ENCODE data around the gene FAM229A. TPM values are rescaled to one million over a fixed set of nuclear protein-coding genes. Genes with fewer than 3 reads are reported as not detected.

FAM229A gene
- total RNA-seq, 1 experiment from 2014 or later = 5.6 TPM

DNA sequence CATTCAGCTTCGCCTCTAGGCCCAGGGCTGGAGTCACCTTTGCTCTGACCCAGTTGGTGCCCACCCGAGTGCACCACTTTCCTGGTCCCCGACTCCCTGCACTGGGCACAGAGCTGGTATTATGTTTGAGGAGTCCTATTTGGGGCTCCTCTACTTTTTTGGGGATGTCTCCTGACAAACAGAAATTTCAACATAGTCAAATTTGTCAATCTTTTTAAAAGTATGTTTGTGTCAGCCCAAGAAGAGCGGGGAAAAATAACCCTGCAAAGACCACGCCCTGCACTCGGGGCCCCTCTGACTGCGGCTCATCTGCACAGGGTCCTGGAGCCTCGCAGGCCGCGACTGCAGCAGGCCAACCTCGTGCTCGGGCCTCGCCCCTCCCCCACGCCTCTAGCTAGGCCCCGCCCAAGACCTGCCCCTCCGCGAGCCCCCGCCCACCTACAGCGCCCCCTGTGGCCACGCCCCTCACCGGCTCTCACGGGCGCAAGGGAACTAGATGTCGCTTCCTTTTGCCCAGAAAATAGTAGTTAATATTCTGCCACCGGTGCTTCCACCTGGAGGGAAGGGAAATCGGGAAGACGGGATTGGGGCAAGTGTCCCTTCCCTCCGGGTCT, 11.4 kb downstream of the FAM229A start:
- Histone ChIP-seq H3K4ac (ENCODE audit: low read depth, low read length) (no peak overlapping the region), H3K4me1 (ENCODE audit: insufficient read depth, low read length) (no peaks in the 10 kb centered on the region), H3K79me2 (ENCODE audit: insufficient read depth, low read length) (no peaks in the 10 kb centered on the region), H2BK20ac (ENCODE audit: low read depth, low read length, poor library complexity, severe bottlenecking) (no peak overlapping the region), H3K14ac (ENCODE audit: insufficient read depth, low read length) (peak overlapping the region; percentile 83), H3K27me3 (ENCODE audit: insufficient read depth, low read length) (peaks cover 3% of the 10 kb centered on the region; the same call in 1 of the 2 replicates), H2BK15ac (ENCODE audit: low read depth, low read length) (no peak overlapping the region), H3K18ac (ENCODE audit: insufficient read length, low read depth, low read length) (peak overlapping the region; percentile 88), H2BK12ac (ENCODE audit: insufficient read length, low read depth, low read length) (no peak overlapping the region), H3K4me2 (ENCODE audit: insufficient read depth, insufficient read length, low read length) (peak overlapping the region; percentile 41), H3K23ac (ENCODE audit: insufficient read length, low read depth, low read length) (no peak overlapping the region), H4K20me1 (ENCODE audit: control insufficient read depth, insufficient read depth, insufficient read length) (no peaks in the 10 kb centered on the region), H2BK120ac (ENCODE audit: low read depth, low read length, poor library complexity, severe bottlenecking) (no peak overlapping the region), H3K23me2 (ENCODE audit: insufficient read length, low read depth, low read length, poor library complexity, severe bottlenecking) (peaks cover 7% of the 10 kb centered on the region), H2AFZ (ENCODE audit: low read length) (no peak overlapping the region), H3K9ac (ENCODE audit: extremely low read depth, insufficient read length, low read length) (no peak overlapping the region), H2AK5ac (ENCODE audit: insufficient read length, low read length) (no peak overlapping the region), H3T11ph (ENCODE audit: low read length) (no peak overlapping the region), H3K9me3 (ENCODE audit: control insufficient read depth, low read depth, low read length) (no peaks in the 10 kb centered on the region), H4K8ac (replicated peaks; ENCODE audit: insufficient read length, low read depth, low read length) (no peak overlapping the region), H2BK5ac (ENCODE audit: insufficient read length, low read length) (no peak overlapping the region), H3K56ac (ENCODE audit: insufficient read length, low read depth, low read length) (no peak overlapping the region), H4K5ac (ENCODE audit: insufficient read length, low read depth, low read length) (no peak overlapping the region), H3K27ac (ENCODE audit: insufficient read length, low read depth, low read length) (no peak overlapping the region), H3K79me1 (ENCODE audit: insufficient read depth, low read depth, low read length, poor library complexity, severe bottlenecking) (no peaks in the 10 kb centered on the region), H4K91ac (ENCODE audit: insufficient read length, low read depth, low read length) (no peak overlapping the region)
- Mint-ChIP-seq H3K4me1 (peaks cover 20 to 22% of the 10 kb centered on the region in 2 experiments), H3K27me3 (ENCODE audit: low read depth) (peaks cover 44% of the 10 kb centered on the region), H3K36me3 (ENCODE audit: insufficient read depth in 1 of 3, low read depth in 3 of 3) (peaks cover 6 to 25% (median 9%) of the 10 kb centered on the region in 3 experiments), H3K4me3 (peak overlapping the region; percentile 85 to 91), H3K27ac (peak overlapping the region; percentile 92 to 93 (median 92); a peak in 5 of 7 replicates), H3K9me3 (peaks cover 9 to 10% of the 10 kb centered on the region in 2 experiments)
- no CpG with 5 or more reads among the region's 28 CpGs for WGBS (ENCODE audit: extremely low coverage, insufficient read length, low lambda C conversion rate)
- peak; percentile 79 for DNase-seq
- TF ChIP-seq, protein P1, sequence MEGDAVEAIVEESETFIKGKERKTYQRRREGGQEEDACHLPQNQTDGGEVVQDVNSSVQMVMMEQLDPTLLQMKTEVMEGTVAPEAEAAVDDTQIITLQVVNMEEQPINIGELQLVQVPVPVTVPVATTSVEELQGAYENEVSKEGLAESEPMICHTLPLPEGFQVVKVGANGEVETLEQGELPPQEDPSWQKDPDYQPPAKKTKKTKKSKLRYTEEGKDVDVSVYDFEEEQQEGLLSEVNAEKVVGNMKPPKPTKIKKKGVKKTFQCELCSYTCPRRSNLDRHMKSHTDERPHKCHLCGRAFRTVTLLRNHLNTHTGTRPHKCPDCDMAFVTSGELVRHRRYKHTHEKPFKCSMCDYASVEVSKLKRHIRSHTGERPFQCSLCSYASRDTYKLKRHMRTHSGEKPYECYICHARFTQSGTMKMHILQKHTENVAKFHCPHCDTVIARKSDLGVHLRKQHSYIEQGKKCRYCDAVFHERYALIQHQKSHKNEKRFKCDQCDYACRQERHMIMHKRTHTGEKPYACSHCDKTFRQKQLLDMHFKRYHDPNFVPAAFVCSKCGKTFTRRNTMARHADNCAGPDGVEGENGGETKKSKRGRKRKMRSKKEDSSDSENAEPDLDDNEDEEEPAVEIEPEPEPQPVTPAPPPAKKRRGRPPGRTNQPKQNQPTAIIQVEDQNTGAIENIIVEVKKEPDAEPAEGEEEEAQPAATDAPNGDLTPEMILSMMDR (conservative IDR thresholded peaks at IDR 0.05) = peak; percentile 68
